HepG2 (cell line): ENCODE measurements around the gene THSD8. TPM values are rescaled to one million over a fixed set of nuclear protein-coding genes. Genes with fewer than 3 reads are reported as not detected.

ENCODE experiments used
- GTF2F1 ChIP-seq: fragments of 150-350 bp; IDR thresholded peaks from 2 replicates; pipeline ENCODE4 v1.6.1; 2014; ENCODE audit warnings: low read length
- HNRNPLL ChIP-seq: fragments of 200-400 bp; formaldehyde crosslinking; IDR thresholded peaks from 2 replicates; pipeline ENCODE4 v1.6.1; 2017; ENCODE audit warnings: mild to moderate bottlenecking, low read depth, low read length; ENCODE audit not compliant: poor library complexity, severe bottlenecking
- KAT7 ChIP-seq: IDR thresholded peaks from 2 replicates; pipeline ENCODE4 v1.6.1; 2018; ENCODE audit warnings: borderline replicate concordance, missing compliant biosample characterization
- MAF1 ChIP-seq: sonication (generic); formaldehyde crosslinking; IDR thresholded peaks from 2 replicates; pipeline ENCODE4 v1.5.0; 2020; ENCODE audit warnings: missing genetic modification reagents, borderline replicate concordance
- MIER3 ChIP-seq: IDR thresholded peaks from 2 replicates; pipeline ENCODE4 v1.6.1; 2016; ENCODE audit warnings: missing compliant biosample characterization, borderline replicate concordance
- NR2F1 ChIP-seq, 2 experiments: fragments of 450-650 bp in 1 of 2; formaldehyde crosslinking in 1 of 2; IDR thresholded peaks; 2 replicates each; pipeline versions ENCODE4 v1.5.0 to v1.6.1; 2016 to 2020; ENCODE audit warnings: mild to moderate bottlenecking in 1 of 2, missing compliant biosample characterization in 1 of 2, missing genetic modification reagents in 1 of 2, moderate library complexity in 1 of 2
- POLR2G ChIP-seq: fragments of 200-400 bp; formaldehyde crosslinking; IDR thresholded peaks from 2 replicates; pipeline ENCODE4 v1.6.1; 2018; ENCODE audit warnings: mild to moderate bottlenecking, low read depth, low read length, moderate library complexity
- PPARG ChIP-seq: conservative IDR thresholded peaks from 2 replicates; pipeline ENCODE4 v1.6.1; 2016; ENCODE audit warnings: missing biosample characterization, missing genetic modification reagents
- SALL2 ChIP-seq: sonication (generic); formaldehyde crosslinking; IDR thresholded peaks from 2 replicates; pipeline ENCODE4 v1.8.1; 2023; ENCODE audit warnings: mild to moderate bottlenecking, missing genetic modification reagents, inconsistent platforms
- SRY ChIP-seq: sonication (generic); formaldehyde crosslinking; IDR thresholded peaks from 2 replicates; pipeline ENCODE4 v1.8.0; 2022; ENCODE audit warnings: mild to moderate bottlenecking, missing genetic modification reagents
- ZNF10 ChIP-seq: sonication (generic); formaldehyde crosslinking; IDR thresholded peaks from 2 replicates; pipeline ENCODE4 v1.4.0; 2020; ENCODE audit warnings: mild to moderate bottlenecking, low read depth, missing genetic modification reagents, borderline replicate concordance
- ZNF550 ChIP-seq: sonication (generic); formaldehyde crosslinking; IDR thresholded peaks from 2 replicates; pipeline ENCODE4 v1.4.0; 2020; ENCODE audit warnings: mild to moderate bottlenecking, missing genetic modification reagents, borderline replicate concordance
- ZNF724P ChIP-seq: sonication (generic); formaldehyde crosslinking; IDR thresholded peaks from 2 replicates; pipeline ENCODE4 v1.8.0; 2022; ENCODE audit warnings: missing genetic modification reagents, borderline replicate concordance
- ZSCAN22 ChIP-seq: sonication (generic); formaldehyde crosslinking; IDR thresholded peaks from 2 replicates; pipeline ENCODE4 v1.4.0; 2020; ENCODE audit warnings: mild to moderate bottlenecking, missing genetic modification reagents
- polyA plus RNA-seq, 8 experiments: library from polyadenylated mRNA; depleted of rRNA in 3 of 8; stranded (reverse) in 7 of 8; unstranded in 1 of 8; fragments of >200 nt; fragmentation: Illumina TruSeq in 4 of 8; extraction: Trizol in 4 of 8; gene quantifications; 2 replicates each; pipeline versions ENCODE4 v1.2.1 to v1.2.3, GENCODE V29; 2011 to 2016; ENCODE audit warnings: low read depth in 4 of 8, missing spikeins in 1 of 8, mixed read lengths in 1 of 8; ENCODE audit not compliant: insufficient read depth in 1 of 8
- total RNA-seq, 5 experiments: library from RNA; depleted of rRNA; stranded (reverse); fragments of >200 nt; fragmentation: Illumina TruSeq; extraction: Trizol; gene quantifications; 2 replicates each; pipeline ENCODE4 v1.2.3, GENCODE V29; 2016; ENCODE audit warnings: low read depth in 1 of 5
- TF ChIP-seq, protein P1 (sequence below): sonication (generic); formaldehyde crosslinking; IDR thresholded peaks from 2 replicates; pipeline ENCODE4 v1.4.0; 2020; ENCODE audit warnings: missing genetic modification reagents
- TF ChIP-seq, protein P2 (sequence below): sonication (generic); formaldehyde crosslinking; IDR thresholded peaks from 2 replicates; pipeline ENCODE4 v1.4.0; 2020; ENCODE audit warnings: missing genetic modification reagents, borderline replicate concordance

THSD8 gene
- total and polyA plus RNA-seq, 2 of the 13 experiments (the other 11 are each of a cell fraction or from before 2014, with no cell fraction given) = 4.8 to 14.9 TPM

DNA sequence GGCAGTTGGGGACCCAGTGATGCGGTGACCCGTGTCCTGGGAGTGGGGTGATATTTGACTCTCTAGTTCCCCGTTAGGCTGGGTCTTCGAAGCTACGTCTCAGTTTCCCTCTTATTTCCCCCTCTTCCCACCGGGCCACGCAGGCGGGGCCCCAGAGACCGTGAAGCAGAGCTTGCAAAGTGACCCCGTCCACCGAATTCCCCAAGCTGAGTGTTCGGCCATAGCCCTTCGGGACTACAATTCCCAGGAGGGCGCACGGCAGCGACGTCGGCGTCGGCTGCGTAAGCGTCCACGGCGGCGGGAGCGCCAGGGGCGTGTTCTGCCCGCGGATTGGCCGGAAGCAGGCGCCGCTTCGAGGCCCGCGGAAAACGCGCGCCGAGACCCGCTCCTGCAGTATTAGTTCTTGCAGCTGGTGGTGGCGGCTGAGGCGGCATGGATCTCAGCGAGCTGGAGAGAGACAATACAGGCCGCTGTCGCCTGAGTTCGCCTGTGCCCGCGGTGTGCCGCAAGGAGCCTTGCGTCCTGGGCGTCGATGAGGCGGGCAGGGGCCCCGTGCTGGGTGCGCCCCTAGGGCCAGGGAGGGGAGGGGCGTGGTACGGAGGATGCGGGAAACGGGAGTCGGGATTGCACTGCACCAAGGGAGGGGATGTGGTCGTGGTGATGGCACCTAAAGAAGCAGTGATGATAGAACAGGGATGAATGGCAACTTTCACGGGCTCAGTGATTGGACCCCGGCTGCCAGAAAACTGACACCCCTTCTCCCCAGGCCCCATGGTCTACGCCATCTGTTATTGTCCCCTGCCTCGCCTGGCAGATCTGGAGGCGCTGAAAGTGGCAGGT lies 4.6 kb downstream of the THSD8 start, which contains the start of gene RNASEH2A (continued):
- TF ChIP-seq, protein P1, sequence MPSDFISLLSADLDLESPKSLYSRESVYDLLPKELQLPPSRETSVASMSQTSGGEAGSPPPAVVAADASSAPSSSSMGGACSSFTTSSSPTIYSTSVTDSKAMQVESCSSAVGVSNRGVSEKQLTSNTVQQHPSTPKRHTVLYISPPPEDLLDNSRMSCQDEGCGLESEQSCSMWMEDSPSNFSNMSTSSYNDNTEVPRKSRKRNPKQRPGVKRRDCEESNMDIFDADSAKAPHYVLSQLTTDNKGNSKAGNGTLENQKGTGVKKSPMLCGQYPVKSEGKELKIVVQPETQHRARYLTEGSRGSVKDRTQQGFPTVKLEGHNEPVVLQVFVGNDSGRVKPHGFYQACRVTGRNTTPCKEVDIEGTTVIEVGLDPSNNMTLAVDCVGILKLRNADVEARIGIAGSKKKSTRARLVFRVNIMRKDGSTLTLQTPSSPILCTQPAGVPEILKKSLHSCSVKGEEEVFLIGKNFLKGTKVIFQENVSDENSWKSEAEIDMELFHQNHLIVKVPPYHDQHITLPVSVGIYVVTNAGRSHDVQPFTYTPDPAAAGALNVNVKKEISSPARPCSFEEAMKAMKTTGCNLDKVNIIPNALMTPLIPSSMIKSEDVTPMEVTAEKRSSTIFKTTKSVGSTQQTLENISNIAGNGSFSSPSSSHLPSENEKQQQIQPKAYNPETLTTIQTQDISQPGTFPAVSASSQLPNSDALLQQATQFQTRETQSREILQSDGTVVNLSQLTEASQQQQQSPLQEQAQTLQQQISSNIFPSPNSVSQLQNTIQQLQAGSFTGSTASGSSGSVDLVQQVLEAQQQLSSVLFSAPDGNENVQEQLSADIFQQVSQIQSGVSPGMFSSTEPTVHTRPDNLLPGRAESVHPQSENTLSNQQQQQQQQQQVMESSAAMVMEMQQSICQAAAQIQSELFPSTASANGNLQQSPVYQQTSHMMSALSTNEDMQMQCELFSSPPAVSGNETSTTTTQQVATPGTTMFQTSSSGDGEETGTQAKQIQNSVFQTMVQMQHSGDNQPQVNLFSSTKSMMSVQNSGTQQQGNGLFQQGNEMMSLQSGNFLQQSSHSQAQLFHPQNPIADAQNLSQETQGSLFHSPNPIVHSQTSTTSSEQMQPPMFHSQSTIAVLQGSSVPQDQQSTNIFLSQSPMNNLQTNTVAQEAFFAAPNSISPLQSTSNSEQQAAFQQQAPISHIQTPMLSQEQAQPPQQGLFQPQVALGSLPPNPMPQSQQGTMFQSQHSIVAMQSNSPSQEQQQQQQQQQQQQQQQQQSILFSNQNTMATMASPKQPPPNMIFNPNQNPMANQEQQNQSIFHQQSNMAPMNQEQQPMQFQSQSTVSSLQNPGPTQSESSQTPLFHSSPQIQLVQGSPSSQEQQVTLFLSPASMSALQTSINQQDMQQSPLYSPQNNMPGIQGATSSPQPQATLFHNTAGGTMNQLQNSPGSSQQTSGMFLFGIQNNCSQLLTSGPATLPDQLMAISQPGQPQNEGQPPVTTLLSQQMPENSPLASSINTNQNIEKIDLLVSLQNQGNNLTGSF = peak; percentile 33; the same call in 1 of the 2 replicates
- TF ChIP-seq MIER3 (CRISPR knock-in tag) (peak; percentile 69; the same call in 1 of the 2 replicates), MAF1 (0 out of 2 replicates have a peak, but pooled peaks have one; percentile 71), ZSCAN22 (CRISPR knock-in tag) (0 out of 2 replicates have a peak, but pooled peaks have one; percentile 53), PPARG (peak; percentile 67; the same call in 1 of the 2 replicates), ZNF10 (CRISPR knock-in tag) (no peak), GTF2F1 (no peak), HNRNPLL (peak; percentile 95), POLR2G (peak; percentile 80), ZNF724P (CRISPR knock-in tag) (peak; percentile 65; the same call in 1 of the 2 replicates), NR2F1 (CRISPR knock-in tag; IDR thresholded peaks at IDR 0.05) (no peak), KAT7 (CRISPR knock-in tag) (0 out of 2 replicates have a peak, but pooled peaks have one; percentile 48), SRY (CRISPR knock-in tag) (peak; percentile 80), ZNF550 (no peak), SALL2 (CRISPR knock-in tag) (peak; percentile 92)
- TF ChIP-seq, protein P2, sequence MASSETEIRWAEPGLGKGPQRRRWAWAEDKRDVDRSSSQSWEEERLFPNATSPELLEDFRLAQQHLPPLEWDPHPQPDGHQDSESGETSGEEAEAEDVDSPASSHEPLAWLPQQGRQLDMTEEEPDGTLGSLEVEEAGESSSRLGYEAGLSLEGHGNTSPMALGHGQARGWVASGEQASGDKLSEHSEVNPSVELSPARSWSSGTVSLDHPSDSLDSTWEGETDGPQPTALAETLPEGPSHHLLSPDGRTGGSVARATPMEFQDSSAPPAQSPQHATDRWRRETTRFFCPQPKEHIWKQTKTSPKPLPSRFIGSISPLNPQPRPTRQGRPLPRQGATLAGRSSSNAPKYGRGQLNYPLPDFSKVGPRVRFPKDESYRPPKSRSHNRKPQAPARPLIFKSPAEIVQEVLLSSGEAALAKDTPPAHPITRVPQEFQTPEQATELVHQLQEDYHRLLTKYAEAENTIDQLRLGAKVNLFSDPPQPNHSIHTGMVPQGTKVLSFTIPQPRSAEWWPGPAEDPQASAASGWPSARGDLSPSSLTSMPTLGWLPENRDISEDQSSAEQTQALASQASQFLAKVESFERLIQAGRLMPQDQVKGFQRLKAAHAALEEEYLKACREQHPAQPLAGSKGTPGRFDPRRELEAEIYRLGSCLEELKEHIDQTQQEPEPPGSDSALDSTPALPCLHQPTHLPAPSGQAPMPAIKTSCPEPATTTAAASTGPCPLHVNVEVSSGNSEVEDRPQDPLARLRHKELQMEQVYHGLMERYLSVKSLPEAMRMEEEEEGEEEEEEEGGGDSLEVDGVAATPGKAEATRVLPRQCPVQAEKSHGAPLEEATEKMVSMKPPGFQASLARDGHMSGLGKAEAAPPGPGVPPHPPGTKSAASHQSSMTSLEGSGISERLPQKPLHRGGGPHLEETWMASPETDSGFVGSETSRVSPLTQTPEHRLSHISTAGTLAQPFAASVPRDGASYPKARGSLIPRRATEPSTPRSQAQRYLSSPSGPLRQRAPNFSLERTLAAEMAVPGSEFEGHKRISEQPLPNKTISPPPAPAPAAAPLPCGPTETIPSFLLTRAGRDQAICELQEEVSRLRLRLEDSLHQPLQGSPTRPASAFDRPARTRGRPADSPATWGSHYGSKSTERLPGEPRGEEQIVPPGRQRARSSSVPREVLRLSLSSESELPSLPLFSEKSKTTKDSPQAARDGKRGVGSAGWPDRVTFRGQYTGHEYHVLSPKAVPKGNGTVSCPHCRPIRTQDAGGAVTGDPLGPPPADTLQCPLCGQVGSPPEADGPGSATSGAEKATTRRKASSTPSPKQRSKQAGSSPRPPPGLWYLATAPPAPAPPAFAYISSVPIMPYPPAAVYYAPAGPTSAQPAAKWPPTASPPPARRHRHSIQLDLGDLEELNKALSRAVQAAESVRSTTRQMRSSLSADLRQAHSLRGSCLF (CRISPR knock-in tag) = peak; percentile 81; the same call in 1 of the 2 replicates
